ENCODE measurements around the gene SCAI. TPM values are rescaled to one million over a fixed set of nuclear protein-coding genes. Genes with fewer than 3 reads are reported as not detected.

SCAI gene
- total RNA-seq, 1 experiment from 2014 or later: 13.0 TPM

DNA sequence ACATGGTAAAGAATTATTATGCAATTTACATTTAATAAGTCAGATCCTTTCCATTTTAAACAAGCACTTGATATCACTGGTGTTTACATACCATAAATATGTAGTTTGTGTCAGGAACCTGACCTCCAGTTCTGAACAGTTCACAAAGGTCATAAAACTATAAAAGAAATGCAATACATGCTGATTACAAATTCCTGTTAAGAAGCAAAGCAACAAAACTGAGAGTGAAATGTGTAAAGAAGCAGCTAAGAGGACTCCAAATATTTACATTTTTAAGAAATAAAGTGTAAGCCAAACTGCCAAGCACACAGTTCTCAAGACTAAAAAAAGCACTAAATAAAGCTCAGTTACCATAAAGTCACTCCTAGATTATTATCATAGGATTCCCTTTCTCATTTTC, 17.4 kb upstream of the SCAI start:
- CTCF ChIA-PET: no interaction called here
- H3K27me3 Mint-ChIP-seq (ENCODE audit: insufficient read depth, unreplicated experiment): no peaks in the 10 kb centered on the region
- no peaks in the 10 kb centered on the region for H3K27me3 ChIP-seq (replicated peaks; ENCODE audit: control insufficient read depth, insufficient read depth, low read length)
- TF ChIP-seq CTCF (IDR thresholded peaks at IDR 0.05; ENCODE audit: insufficient read depth in 1 of 2, low read depth in 1 of 2, low read length in 1 of 2, severe bottlenecking in 1 of 2, unreplicated experiment in 1 of 2): no peak
- intact Hi-C loops (cut with micrococcal nuclease; ENCODE audit: unreplicated experiment): no loop called here
- H3K9me3 Mint-ChIP-seq (ENCODE audit: unreplicated experiment): no peaks in the 10 kb centered on the region
- H3K27ac Mint-ChIP-seq (ENCODE audit: unreplicated experiment): no peak overlapping the region
- DNase-seq: no peak
- H3K4me1 Mint-ChIP-seq (ENCODE audit: low read depth, unreplicated experiment): peaks cover 12% of the 10 kb centered on the region
- H3K36me3 Mint-ChIP-seq (ENCODE audit: insufficient read depth, unreplicated experiment): peaks cover 19% of the 10 kb centered on the region
- POLR2A ChIA-PET: no interaction called here
- H3K36me3 ChIP-seq (ENCODE audit: control insufficient read depth, insufficient read depth, low read length): no peaks in the 10 kb centered on the region
- BruUV-seq (replicated peaks): no TSS peak
- no peak overlapping the region for H3K4me3 ChIP-seq (ENCODE audit: low read depth, low read length)
- no peaks in the 10 kb centered on the region for H3K4me1 ChIP-seq
- no peaks in the 10 kb centered on the region for H3K9me3 ChIP-seq
- no peak overlapping the region for H3K4me3 Mint-ChIP-seq (ENCODE audit: unreplicated experiment)

DNA sequence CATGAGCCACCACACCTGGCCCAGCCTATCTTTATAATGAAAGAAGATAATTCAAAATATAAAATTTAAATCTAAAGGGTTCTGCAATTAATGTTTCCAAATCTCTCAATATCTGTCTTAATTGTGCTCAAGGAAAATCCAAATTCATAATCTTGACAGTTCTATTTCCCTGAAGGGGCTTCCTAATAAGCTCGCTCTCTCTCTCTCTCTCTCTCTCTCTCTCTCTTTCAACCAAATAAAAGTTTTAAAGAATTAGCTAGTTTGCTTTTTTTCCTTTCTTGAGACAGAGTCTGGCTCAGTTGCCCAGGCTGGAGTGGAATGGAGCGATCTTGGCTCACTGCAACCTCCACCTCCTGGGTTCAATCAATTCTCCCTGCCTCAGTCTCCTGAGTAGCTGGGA, 13.2 kb upstream of the SCAI start:
- CTCF ChIA-PET: no interaction called here

GRCh38 chr9:125153712-125154367, 10.5 kb upstream of the SCAI start:
- intact Hi-C loops (cut with micrococcal nuclease; ENCODE audit: unreplicated experiment): no loop called here
- BruUV-seq (replicated peaks): no TSS peak
- Histone ChIP-seq H3K4me1 (no peaks in the 10 kb centered on the region), H3K4me3 (ENCODE audit: low read depth, low read length) (no peak overlapping the region), H3K27me3 (replicated peaks; ENCODE audit: control insufficient read depth, insufficient read depth, low read length) (no peaks in the 10 kb centered on the region), H3K9me3 (no peaks in the 10 kb centered on the region), H3K36me3 (ENCODE audit: control insufficient read depth, insufficient read depth, low read length) (no peaks in the 10 kb centered on the region; the same call in none of the 2 replicates)
- Mint-ChIP-seq H3K36me3 (ENCODE audit: insufficient read depth, unreplicated experiment) (peaks cover 68% of the 10 kb centered on the region), H3K4me3 (ENCODE audit: unreplicated experiment) (no peak overlapping the region), H3K27me3 (ENCODE audit: insufficient read depth, unreplicated experiment) (no peaks in the 10 kb centered on the region), H3K27ac (ENCODE audit: unreplicated experiment) (no peak overlapping the region), H3K9me3 (ENCODE audit: unreplicated experiment) (no peaks in the 10 kb centered on the region), H3K4me1 (ENCODE audit: low read depth, unreplicated experiment) (no peaks in the 10 kb centered on the region)
- TF ChIP-seq CTCF (IDR thresholded peaks at IDR 0.05; ENCODE audit: insufficient read depth in 1 of 2, low read depth in 1 of 2, low read length in 1 of 2, severe bottlenecking in 1 of 2, unreplicated experiment in 1 of 2): no peak
- POLR2A ChIA-PET: no interaction called here
- CTCF ChIA-PET: no interaction called here
- no peak for DNase-seq

More for the DNA sequence above, 13.2 kb upstream of the SCAI start:
- H3K9me3 ChIP-seq: no peaks in the 10 kb centered on the region
- no peaks in the 10 kb centered on the region for H3K4me1 ChIP-seq
- POLR2A ChIA-PET: no interaction called here
- no peaks in the 10 kb centered on the region for H3K27me3 Mint-ChIP-seq (ENCODE audit: insufficient read depth, unreplicated experiment)
- no peak for TF ChIP-seq CTCF (IDR thresholded peaks at IDR 0.05; ENCODE audit: insufficient read depth in 1 of 2, low read depth in 1 of 2, low read length in 1 of 2, severe bottlenecking in 1 of 2, unreplicated experiment in 1 of 2)
- intact Hi-C loops (cut with micrococcal nuclease; ENCODE audit: unreplicated experiment): no loop called here
- H3K27me3 ChIP-seq (replicated peaks; ENCODE audit: control insufficient read depth, insufficient read depth, low read length): no peaks in the 10 kb centered on the region
- peaks cover 12% of the 10 kb centered on the region for H3K4me1 Mint-ChIP-seq (ENCODE audit: low read depth, unreplicated experiment)
- H3K36me3 ChIP-seq (ENCODE audit: control insufficient read depth, insufficient read depth, low read length): no peaks in the 10 kb centered on the region
- H3K9me3 Mint-ChIP-seq (ENCODE audit: unreplicated experiment): no peaks in the 10 kb centered on the region
- H3K4me3 Mint-ChIP-seq (ENCODE audit: unreplicated experiment): no peak overlapping the region
- peaks cover 43% of the 10 kb centered on the region for H3K36me3 Mint-ChIP-seq (ENCODE audit: insufficient read depth, unreplicated experiment)
- no peak overlapping the region for H3K4me3 ChIP-seq (ENCODE audit: low read depth, low read length)
- H3K27ac Mint-ChIP-seq (ENCODE audit: unreplicated experiment): no peak overlapping the region
- no TSS peak for BruUV-seq (replicated peaks)
- DNase-seq: no peak

Measured in Caco-2 (cell line).